ENCODE data around the gene EMID1. TPM values are rescaled to one million over a fixed set of nuclear protein-coding genes. Genes with fewer than 3 reads are reported as not detected.

The EMID1 gene
- total RNA-seq, 1 donor from 2014 or later: 13.8 TPM

DNA sequence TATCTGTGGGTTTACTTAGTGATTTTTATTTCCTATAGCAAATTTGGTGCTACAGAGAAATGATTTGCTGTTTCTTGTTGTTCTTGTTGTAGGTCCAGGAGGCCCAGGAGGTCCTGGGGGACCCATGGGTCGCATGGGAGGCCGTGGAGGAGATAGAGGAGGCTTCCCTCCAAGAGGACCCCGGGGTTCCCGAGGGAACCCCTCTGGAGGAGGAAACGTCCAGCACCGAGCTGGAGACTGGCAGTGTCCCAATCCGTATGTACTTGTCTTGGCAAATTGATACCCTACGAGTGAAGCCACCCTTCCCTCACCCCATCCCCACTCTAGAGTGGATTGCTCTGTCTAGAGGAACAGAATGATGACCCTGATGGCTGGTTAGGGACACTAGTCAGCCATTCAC lies 92.9 kb downstream of the EMID1 start:
- no peak for DNase-seq

DNA sequence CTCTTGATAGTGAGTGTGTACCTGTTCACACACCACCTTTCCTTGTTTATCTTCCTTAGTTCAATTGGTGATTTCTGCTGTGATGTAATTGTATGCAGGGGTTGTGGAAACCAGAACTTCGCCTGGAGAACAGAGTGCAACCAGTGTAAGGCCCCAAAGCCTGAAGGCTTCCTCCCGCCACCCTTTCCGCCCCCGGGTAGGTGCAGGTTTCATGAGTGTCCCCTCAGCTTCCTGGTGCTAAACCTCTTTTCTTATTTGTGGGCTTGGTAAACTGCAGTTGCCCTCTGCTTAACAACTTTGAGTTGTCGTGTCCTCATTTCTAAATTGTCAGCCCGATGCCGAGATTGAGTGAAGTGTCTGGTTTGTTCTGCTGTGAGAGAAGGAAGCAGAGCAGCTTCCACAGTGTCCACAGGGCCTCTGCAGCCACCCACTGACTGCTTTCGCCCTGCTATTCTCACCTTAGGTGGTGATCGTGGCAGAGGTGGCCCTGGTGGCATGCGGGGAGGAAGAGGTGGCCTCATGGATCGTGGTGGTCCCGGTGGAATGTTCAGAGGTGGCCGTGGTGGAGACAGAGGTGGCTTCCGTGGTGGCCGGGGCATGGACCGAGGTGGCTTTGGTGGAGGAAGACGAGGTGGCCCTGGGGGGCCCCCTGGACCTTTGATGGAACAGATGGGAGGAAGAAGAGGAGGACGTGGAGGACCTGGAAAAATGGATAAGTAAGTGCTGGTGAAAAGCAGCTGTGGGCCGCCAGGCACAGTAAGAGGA lies 93.6 kb downstream of the EMID1 start:
- no peak for DNase-seq

DNA sequence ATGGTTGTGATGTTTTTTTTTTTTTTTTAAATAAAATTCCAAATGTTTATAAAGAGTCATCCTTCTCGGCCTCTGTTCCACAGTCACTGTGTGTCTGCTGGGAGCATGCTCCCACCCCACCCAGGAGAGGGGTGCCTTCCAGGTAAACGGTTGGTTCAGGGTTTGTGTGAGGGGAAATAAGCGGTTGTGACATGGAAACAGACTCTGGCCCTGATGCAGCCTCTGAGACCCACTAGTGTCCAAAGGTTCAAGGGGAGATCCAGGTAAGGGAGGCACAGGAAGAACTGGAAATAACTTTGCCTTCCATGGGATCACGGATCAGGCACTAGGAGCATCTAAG lies 94.7 kb downstream of the EMID1 start:
- DNase-seq: no peak

DNA sequence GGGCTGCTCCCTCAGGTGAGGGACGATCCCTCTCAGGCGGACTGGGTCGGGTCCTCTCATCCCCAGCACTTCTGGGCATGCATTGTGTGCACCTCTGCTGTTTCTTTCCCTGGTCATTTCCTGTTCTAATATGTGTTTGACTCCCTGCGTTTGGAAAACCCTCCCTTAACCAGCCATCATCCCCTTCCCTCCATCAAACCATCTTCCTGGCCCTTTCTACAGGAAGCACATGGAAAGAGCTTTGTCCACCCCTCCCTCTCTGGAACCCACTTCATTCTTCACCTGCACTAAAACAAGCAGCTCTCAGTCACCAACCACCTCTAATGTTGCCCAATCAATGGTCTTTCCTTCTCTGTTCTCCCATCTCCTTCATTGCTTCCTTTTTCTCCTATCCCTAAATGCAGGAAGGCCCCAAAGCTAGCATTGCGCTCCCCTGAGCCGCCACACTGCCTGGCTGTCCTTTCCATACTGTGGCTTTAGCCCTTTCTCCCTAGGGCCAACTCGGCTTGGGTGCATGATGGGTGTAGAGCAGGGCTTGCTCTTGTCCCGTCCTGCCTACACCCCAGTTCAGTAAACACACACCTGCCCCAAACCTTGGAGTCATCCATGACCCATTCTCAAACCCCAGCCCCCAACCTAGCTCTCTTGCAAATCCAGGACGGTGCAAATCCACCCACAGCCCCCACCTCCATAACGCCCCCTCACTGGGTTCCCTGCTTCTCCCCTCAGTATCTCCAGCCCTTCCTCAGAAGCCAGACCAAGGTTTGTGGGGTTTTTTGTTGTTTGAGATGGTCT lies 95.3 kb downstream of the EMID1 start:
- DNase-seq: no peak

DNA sequence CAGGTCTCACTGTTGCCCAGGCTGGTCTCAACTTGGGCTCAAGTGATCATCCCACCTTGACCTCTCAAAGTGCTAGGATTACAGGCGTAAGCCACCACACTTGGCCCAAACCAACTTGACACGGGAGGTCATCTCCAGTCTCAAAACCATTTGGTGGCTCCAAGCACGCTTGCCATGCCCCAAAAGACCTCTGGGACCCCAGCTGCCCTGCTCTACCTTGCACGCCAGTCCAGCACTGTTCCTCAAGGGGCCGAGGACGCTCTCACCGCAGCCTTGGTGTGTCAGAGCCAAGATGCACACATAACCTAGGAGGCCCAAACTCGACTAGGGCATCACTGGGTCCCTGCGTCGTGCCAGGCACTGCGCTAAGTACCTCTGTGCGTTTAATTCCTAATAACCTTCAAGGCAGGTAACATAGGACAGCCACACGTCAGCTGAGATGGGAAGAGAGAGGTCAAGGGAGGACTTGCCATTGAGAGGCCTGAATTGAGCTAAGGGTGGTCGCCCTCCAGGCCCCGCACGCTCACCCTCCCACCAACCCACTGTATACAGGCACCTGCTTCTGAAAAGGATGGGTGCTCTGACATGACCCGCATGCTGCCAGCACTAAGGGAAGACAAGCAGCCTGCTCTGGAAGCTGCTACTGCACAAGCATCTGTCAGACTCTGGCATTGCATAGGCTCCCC lies 96.2 kb downstream of the EMID1 start:
- DNase-seq: no peak

DNA sequence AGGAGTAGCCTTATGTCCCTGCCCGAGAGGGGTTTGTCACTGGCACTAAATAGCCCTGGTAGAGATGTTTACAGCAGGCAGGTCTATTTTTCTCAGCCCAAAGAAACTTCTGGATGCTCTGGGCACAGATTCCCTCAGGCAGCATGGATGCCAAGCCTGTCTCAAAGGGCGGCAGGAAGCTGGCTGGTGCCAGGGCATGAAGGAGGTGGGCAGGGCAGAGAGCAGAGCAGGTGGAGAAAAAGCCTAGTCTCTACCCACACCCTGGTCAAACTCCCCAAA lies 96.6 kb downstream of the EMID1 start:
- DNase-seq: no peak

DNA sequence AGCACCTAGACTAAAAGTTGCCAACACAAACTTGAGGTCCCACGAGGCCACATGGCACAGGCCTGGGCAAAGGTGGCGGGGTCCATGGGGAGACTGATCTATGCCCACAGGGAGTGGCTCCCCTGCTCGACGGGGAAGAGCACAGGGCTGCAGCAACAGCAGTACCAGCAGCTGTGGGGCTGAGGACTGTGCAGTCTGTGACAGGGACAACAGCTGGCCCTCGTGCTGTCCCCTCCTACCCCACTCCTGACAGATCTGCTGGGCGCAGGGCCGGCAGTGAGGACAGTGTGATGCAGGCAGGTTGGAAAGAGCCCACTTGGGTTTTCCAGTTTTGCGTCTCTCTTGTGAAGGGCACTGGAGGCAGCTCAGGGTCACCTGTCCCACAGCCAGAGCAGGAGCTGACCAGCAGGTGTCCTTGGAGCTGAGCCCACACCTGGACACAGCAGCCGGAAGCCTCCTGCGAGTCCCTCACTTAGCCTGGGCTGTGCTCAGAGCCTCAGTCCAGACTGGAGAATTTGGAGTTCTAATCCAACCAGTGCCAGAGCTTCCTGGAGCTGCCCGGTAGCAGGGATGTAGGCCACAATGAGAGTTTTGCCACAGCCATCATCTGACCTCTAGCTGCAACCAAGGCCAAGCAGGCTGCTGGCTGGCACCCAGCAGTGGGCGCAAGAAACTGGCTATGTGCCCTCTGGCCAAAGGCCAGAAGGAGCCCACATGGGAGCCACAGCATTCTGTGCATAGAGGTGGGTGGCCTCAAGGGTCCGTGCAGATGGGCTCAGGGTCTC lies 97.2 kb downstream of the EMID1 start:
- DNase-seq: peak; percentile 77

DNA sequence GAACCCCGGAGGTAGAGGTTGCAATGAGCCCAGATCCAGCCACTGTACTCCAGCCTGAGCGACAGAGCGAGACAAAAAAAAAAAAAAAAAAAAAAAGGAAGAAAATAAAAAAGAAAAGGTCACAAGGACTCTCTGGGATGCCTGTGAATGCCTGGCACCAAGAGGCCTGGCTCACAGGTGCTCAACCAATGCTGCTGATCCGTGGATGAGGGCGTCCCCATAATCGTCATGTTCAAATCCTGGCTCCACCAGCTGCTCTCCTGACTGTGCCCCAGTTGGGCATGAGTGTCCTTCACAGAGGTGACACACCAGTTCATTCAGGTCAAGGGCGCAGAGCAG lies 100.1 kb downstream of the EMID1 start:
- no peak for DNase-seq

DNA sequence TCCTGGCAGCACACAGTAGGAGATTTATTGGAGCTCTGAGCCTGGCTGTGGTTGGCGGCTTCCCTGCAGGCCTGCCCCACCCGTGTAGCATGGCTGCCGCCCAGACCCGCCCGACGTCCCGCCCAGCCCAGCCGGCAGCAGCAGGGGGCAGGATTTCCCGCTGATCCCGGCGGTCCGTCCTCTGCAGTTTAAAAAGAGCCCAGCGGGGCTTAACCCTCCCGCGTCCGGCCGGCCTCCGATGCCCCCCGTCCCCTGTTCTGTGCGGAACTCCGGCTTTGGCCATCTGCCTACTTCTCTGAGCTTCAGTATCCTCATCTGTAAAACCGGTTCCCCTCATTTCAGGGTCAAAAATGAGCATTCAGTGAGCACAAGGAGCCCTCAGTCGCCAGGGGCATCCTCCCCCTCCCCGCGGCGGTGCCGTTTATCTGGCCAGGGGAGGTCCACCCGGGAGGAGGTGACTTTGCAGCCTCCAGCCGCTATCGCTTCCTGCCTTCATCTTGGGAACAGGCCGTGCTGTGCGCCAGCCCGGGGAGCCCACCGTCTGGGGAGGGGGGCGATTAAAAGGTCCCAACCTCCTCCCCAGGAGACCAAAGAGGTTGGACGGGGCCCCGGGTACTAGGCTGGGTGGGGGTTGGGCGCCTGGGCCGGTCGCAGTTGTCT lies 100.6 kb downstream of the EMID1 start, which contains the start of gene GAS2L1:
Gene GAS2L1, plus strand, starts transcription at position 476 of the 660 bp plus-strand sequence. CDS start 1,456 bp downstream, outside the sequence.
- DNase-seq: peak; percentile 92

DNA sequence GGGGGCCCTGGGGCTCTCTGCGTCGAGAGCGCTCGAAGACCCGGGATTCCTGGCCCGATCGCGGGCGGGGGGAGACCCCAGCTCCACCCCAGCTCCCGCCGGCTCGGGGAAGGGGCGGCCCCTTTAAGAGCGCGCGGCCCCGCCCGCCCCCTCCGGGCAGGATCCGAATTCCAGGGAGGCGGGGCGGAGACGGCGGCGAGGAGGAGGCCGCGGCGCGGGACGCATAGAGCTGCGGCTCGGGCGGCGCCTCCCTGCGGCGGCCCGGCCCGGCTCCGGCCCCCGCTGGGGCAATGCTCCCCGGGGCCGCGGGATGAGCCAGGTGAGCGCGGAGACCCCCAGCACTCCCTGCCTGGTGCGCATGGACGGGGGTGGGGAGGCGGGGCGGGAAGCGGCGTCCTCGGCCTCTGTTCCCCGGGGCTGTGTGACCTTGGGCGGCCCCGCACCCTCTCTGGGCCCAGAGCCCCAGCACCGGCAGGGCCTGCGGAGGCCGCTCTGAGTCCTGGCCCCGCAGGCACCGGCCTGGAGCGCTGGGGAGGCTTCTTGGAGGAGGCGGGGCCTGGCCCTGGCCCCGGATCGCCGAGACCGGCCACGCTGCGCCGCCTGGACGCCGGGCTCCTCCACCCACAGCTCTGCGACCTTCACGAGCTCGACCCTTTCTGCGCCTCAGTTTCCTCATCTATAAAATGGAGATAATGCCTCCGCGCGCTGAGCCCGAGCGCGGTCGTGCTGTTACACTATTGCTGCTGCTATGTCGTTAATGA lies 101.3 kb downstream of the EMID1 start:
- peak; percentile 93 for DNase-seq

DNA sequence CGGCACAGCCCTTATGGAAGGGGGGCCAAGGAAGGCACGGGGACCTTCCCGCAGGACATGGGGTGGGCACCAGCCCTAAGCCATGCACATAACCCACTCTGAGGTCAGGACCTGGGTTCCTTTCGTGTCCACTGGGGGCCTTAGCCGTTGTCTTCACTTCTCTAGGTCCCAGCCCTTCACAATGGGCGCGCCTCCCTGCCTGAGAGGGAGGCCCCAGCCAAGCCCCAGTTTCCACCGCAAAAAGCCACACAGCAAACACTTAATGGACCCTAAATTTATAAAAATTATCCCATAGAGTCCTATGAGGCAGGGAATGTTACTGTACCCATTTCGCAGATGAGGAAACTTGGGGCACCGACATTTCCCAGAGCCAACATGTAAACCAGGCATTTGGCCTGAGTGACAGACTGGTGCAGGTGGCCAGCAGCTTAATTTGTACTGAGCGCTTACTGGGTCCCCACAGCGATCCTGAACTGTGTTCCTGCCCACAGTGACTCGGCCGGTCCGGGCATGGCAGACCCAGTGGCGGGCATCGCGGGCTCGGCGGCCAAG lies 102.0 kb downstream of the EMID1 start:
- DNase-seq: no peak

DNA sequence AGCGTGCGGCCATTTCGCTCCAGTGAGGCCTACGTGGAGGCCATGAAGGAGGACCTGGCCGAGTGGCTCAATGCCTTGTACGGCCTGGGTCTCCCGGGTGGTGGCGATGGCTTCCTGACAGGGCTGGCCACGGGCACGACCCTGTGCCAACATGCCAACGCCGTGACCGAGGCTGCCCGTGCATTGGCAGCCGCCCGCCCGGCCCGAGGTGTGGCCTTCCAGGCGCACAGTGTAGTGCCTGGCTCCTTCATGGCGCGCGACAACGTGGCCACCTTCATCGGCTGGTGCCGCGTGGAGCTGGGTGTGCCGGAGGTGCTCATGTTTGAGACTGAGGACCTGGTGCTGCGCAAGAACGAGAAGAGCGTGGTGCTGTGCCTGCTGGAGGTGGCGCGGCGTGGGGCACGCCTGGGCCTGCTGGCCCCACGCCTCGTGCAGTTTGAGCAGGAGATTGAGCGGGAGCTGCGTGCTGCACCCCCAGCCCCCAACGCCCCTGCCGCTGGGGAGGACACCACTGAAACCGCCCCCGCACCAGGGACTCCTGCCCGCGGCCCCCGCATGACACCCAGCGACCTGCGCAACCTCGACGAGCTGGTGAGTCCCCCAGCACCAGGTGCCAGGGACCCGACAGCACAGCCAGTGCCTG lies 102.6 kb downstream of the EMID1 start:
- no peak for DNase-seq

DNA sequence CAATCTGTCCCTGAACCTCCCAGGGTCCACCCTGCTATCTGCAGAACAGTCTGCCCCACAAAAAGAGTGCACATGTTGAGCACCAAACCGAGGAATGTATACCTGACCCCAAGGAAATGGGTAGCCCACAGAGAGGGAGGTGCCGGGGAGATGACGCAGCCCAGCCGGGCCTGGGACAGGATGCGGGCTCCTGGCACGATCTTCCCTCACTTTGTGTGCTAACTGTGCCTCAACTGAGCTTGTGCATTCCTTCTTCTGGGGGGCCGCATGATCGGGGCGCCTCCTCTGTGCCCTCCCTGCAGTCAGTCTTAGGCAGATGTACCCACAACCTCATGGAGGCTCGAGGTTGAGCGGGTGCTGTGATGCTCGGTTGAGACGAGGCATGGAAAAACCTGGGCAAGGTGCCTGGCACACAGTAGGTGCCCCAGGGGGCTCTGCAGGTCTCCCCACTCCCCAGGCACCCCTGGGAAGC lies 103.1 kb downstream of the EMID1 start:
- no peak for DNase-seq

Small RNA genes lying within 50 kb of the gene (small RNA-seq; reads per million reads assigned to genes)
- gene RNU6-1219P (ENCODE audit: low replicate concordance): not detected

Other genes with a start within 250 kb of the EMID1 start
- gene C22orf31, start 144.1 kb upstream of the EMID1 start, total RNA-seq: 0.62 TPM
- gene KREMEN1, start 132.9 kb upstream of the EMID1 start, total RNA-seq: 113 TPM
- gene RHBDD3, start 62.1 kb downstream of the EMID1 start, total RNA-seq: 30.9 TPM
- gene EWSR1, start 62.4 kb downstream of the EMID1 start, total RNA-seq: 120 TPM
- 16.7 TPM for gene GAS2L1, start 100.8 kb downstream of the EMID1 start, total RNA-seq
- gene RASL10A, start 109.8 kb downstream of the EMID1 start, total RNA-seq: 12.3 TPM
- 34.7 TPM for gene AP1B1, start 182.7 kb downstream of the EMID1 start, total RNA-seq
- gene RFPL1, start 232.7 kb downstream of the EMID1 start, total RNA-seq: not detected

All from tongue (tissue), 3 donors.